ENCODE data around the gene SSBP2.

SSBP2 gene

GRCh38 chr5:81547001-81547400, 203.9 kb downstream of the SSBP2 start:
- Mint-ChIP-seq H3K27ac (no peak overlapping the region), H3K27me3 (ENCODE audit: low read depth) (no peaks in the 10 kb centered on the region), H3K4me3 (no peak overlapping the region), H3K9me3 (no peaks in the 10 kb centered on the region), H3K36me3 (ENCODE audit: low read depth) (no peaks in the 10 kb centered on the region), H3K4me1 (ENCODE audit: low read depth) (no peaks in the 10 kb centered on the region)

GRCh38 chr5:81545911-81546310, 205.0 kb downstream of the SSBP2 start:
- Mint-ChIP-seq H3K4me1 (ENCODE audit: low read depth) (no peaks in the 10 kb centered on the region), H3K4me3 (no peak overlapping the region), H3K9me3 (no peaks in the 10 kb centered on the region), H3K27ac (no peak overlapping the region), H3K27me3 (ENCODE audit: low read depth) (no peaks in the 10 kb centered on the region), H3K36me3 (ENCODE audit: low read depth) (no peaks in the 10 kb centered on the region)

GRCh38 chr5:81544351-81545018, 206.4 kb downstream of the SSBP2 start:
- no peaks in the 10 kb centered on the region for H3K36me3 Mint-ChIP-seq (ENCODE audit: low read depth)
- H3K27ac Mint-ChIP-seq = no peak overlapping the region
- peaks cover 3% of the 10 kb centered on the region for H3K4me1 Mint-ChIP-seq (ENCODE audit: low read depth)
- H3K9me3 Mint-ChIP-seq = no peaks in the 10 kb centered on the region
- no peak overlapping the region for H3K4me3 Mint-ChIP-seq
- no peaks in the 10 kb centered on the region for H3K27me3 Mint-ChIP-seq (ENCODE audit: low read depth)

- Mint-ChIP-seq H3K36me3 (ENCODE audit: low read depth) (peaks cover 2% of the 10 kb centered on the region), H3K27ac (no peak overlapping the region), H3K4me3 (no peak overlapping the region), H3K27me3 (ENCODE audit: low read depth) (no peaks in the 10 kb centered on the region), H3K9me3 (peaks cover 7% of the 10 kb centered on the region), H3K4me1 (ENCODE audit: low read depth) (peaks cover 16% of the 10 kb centered on the region)
These were observed 208.7 kb downstream of the SSBP2 start for GRCh38 chr5:81542242-81542641.

GRCh38 chr5:81537905-81538547, 212.9 kb downstream of the SSBP2 start:
- Mint-ChIP-seq H3K27ac (no peak overlapping the region), H3K4me3 (no peak overlapping the region), H3K27me3 (ENCODE audit: low read depth) (no peaks in the 10 kb centered on the region), H3K4me1 (ENCODE audit: low read depth) (peaks cover 19% of the 10 kb centered on the region), H3K9me3 (peaks cover 7% of the 10 kb centered on the region), H3K36me3 (ENCODE audit: low read depth) (peaks cover 2% of the 10 kb centered on the region)

- Mint-ChIP-seq H3K4me1 (ENCODE audit: low read depth) (peaks cover 17% of the 10 kb centered on the region), H3K27me3 (ENCODE audit: low read depth) (no peaks in the 10 kb centered on the region), H3K4me3 (no peak overlapping the region), H3K27ac (no peak overlapping the region), H3K9me3 (peaks cover 7% of the 10 kb centered on the region), H3K36me3 (ENCODE audit: low read depth) (peaks cover 2% of the 10 kb centered on the region)
These were observed 216.5 kb downstream of the SSBP2 start for GRCh38 chr5:81534441-81534840.

- Mint-ChIP-seq H3K4me3 (no peak overlapping the region), H3K4me1 (ENCODE audit: low read depth) (peaks cover 15% of the 10 kb centered on the region), H3K27ac (no peak overlapping the region), H3K9me3 (peaks cover 1% of the 10 kb centered on the region), H3K36me3 (ENCODE audit: low read depth) (no peaks in the 10 kb centered on the region), H3K27me3 (ENCODE audit: low read depth) (no peaks in the 10 kb centered on the region)
These were observed 217.1 kb downstream of the SSBP2 start for GRCh38 chr5:81533629-81534405.

GRCh38 chr5:81530919-81531318, 220.0 kb downstream of the SSBP2 start:
- no peaks in the 10 kb centered on the region for H3K36me3 Mint-ChIP-seq (ENCODE audit: low read depth)
- H3K27me3 Mint-ChIP-seq (ENCODE audit: low read depth) = no peaks in the 10 kb centered on the region
- H3K27ac Mint-ChIP-seq = no peak overlapping the region
- H3K9me3 Mint-ChIP-seq = no peaks in the 10 kb centered on the region
- no peak overlapping the region for H3K4me3 Mint-ChIP-seq
- peaks cover 3% of the 10 kb centered on the region for H3K4me1 Mint-ChIP-seq (ENCODE audit: low read depth)

- peak overlapping the region; percentile 43 for H3K27ac Mint-ChIP-seq
- peak overlapping the region; percentile 0 for H3K4me3 Mint-ChIP-seq
- H3K4me1 Mint-ChIP-seq (ENCODE audit: low read depth) = peaks cover 7% of the 10 kb centered on the region
- H3K27me3 Mint-ChIP-seq (ENCODE audit: low read depth) = no peaks in the 10 kb centered on the region
- H3K9me3 Mint-ChIP-seq = no peaks in the 10 kb centered on the region
- no peaks in the 10 kb centered on the region for H3K36me3 Mint-ChIP-seq (ENCODE audit: low read depth)
These were observed 225.2 kb downstream of the SSBP2 start for GRCh38 chr5:81525690-81526089.

GRCh38 chr5:81524015-81524414, 226.9 kb downstream of the SSBP2 start:
- Mint-ChIP-seq H3K4me3 (no peak overlapping the region), H3K27ac (no peak overlapping the region), H3K36me3 (ENCODE audit: low read depth) (no peaks in the 10 kb centered on the region), H3K9me3 (no peaks in the 10 kb centered on the region), H3K4me1 (ENCODE audit: low read depth) (peaks cover 7% of the 10 kb centered on the region), H3K27me3 (ENCODE audit: low read depth) (no peaks in the 10 kb centered on the region)

- no peak overlapping the region for H3K27ac Mint-ChIP-seq
- H3K4me1 Mint-ChIP-seq (ENCODE audit: low read depth) = peaks cover 7% of the 10 kb centered on the region
- no peaks in the 10 kb centered on the region for H3K9me3 Mint-ChIP-seq
- no peaks in the 10 kb centered on the region for H3K27me3 Mint-ChIP-seq (ENCODE audit: low read depth)
- H3K36me3 Mint-ChIP-seq (ENCODE audit: low read depth) = no peaks in the 10 kb centered on the region
- no peak overlapping the region for H3K4me3 Mint-ChIP-seq
These were observed 228.3 kb downstream of the SSBP2 start for GRCh38 chr5:81522571-81522970.

GRCh38 chr5:81520769-81521168, 230.1 kb downstream of the SSBP2 start:
- Mint-ChIP-seq H3K4me3 (no peak overlapping the region), H3K27ac (no peak overlapping the region), H3K27me3 (ENCODE audit: low read depth) (no peaks in the 10 kb centered on the region), H3K4me1 (ENCODE audit: low read depth) (peaks cover 4% of the 10 kb centered on the region), H3K9me3 (no peaks in the 10 kb centered on the region), H3K36me3 (ENCODE audit: low read depth) (no peaks in the 10 kb centered on the region)

GRCh38 chr5:81519217-81519905, 231.5 kb downstream of the SSBP2 start:
- H3K9me3 Mint-ChIP-seq = no peaks in the 10 kb centered on the region
- no peaks in the 10 kb centered on the region for H3K27me3 Mint-ChIP-seq (ENCODE audit: low read depth)
- no peak overlapping the region for H3K4me3 Mint-ChIP-seq
- no peaks in the 10 kb centered on the region for H3K4me1 Mint-ChIP-seq (ENCODE audit: low read depth)
- H3K36me3 Mint-ChIP-seq (ENCODE audit: low read depth) = no peaks in the 10 kb centered on the region
- H3K27ac Mint-ChIP-seq = no peak overlapping the region

GRCh38 chr5:81517462-81517861, 233.4 kb downstream of the SSBP2 start:
- no peaks in the 10 kb centered on the region for H3K27me3 Mint-ChIP-seq (ENCODE audit: low read depth)
- H3K4me3 Mint-ChIP-seq = no peak overlapping the region
- no peaks in the 10 kb centered on the region for H3K4me1 Mint-ChIP-seq (ENCODE audit: low read depth)
- H3K9me3 Mint-ChIP-seq = no peaks in the 10 kb centered on the region
- H3K36me3 Mint-ChIP-seq (ENCODE audit: low read depth) = no peaks in the 10 kb centered on the region
- no peak overlapping the region for H3K27ac Mint-ChIP-seq
